22Rv1 (cell line): ENCODE results near the gene OXCT2.

ENCODE experiments used
- ZFX ChIP-seq: fragments of 450-650 bp; IDR thresholded peaks from 2 replicates; pipeline ENCODE4 v1.6.1; 2017; ENCODE audit warnings: antibody characterized with exemption, borderline replicate concordance
- TF ChIP-seq, protein P1 (sequence below): fragments of 450-650 bp; IDR thresholded peaks from 2 replicates; pipeline ENCODE4 v1.5.1; 2017; ENCODE audit warnings: mild to moderate bottlenecking

DNA sequence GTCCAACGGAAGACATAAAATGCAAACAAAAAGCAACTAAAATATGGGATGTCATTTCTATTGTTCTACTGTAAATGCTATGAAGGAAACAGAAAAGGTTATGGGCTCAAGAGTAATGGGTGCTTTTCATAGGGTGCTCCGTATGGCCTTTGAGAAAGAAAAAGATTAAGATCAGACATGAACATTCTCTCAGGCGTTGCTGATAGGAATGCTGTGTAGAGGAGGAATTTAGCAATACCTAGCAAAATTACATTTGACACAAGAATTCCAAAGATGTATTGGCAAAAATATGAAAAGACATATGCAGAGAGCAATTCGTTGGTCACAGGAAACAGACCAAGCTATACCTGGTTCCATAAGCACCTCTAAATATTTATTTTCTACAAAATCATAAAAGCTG lies 5.7 kb upstream of the OXCT2 start:
- TF ChIP-seq, protein P1, sequence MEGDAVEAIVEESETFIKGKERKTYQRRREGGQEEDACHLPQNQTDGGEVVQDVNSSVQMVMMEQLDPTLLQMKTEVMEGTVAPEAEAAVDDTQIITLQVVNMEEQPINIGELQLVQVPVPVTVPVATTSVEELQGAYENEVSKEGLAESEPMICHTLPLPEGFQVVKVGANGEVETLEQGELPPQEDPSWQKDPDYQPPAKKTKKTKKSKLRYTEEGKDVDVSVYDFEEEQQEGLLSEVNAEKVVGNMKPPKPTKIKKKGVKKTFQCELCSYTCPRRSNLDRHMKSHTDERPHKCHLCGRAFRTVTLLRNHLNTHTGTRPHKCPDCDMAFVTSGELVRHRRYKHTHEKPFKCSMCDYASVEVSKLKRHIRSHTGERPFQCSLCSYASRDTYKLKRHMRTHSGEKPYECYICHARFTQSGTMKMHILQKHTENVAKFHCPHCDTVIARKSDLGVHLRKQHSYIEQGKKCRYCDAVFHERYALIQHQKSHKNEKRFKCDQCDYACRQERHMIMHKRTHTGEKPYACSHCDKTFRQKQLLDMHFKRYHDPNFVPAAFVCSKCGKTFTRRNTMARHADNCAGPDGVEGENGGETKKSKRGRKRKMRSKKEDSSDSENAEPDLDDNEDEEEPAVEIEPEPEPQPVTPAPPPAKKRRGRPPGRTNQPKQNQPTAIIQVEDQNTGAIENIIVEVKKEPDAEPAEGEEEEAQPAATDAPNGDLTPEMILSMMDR = no peak
- TF ChIP-seq ZFX = no peak
